OCI-LY7 (cell line): Measurements from ENCODE around the gene DENND1A. TPM values are rescaled to one million over a fixed set of nuclear protein-coding genes. Genes with fewer than 3 reads are reported as not detected.
"Not testable (repeated sequence)": the region's sequence is repeated elsewhere in the genome, so short reads cannot be mapped to it uniquely, and the experiment has no call there.

Source experiments
- BruUV-seq: library from RNA; stranded (reverse); fragments of 400-500 nt; replicated peaks from 2 replicates; lab custom pipeline; 2021; lab: Mats Ljungman, UMichigan
- CTCF ChIA-PET: fragments of 300-600 bp; sonication (Branson Sonifier 250); formaldehyde crosslinking; loops from one replicate; lab custom pipeline; 2022; ENCODE audit warnings: antibody characterized with exemption; ENCODE audit not compliant: unreplicated experiment; lab: Charles Lee
- POLR2A ChIA-PET: fragments of 300-600 bp; sonication (Branson Sonifier 250); formaldehyde crosslinking; loops from one replicate; lab custom pipeline; 2022; ENCODE audit warnings: antibody characterized with exemption; lab: Charles Lee
- DNase-seq: peaks from one replicate; pipeline ENCODE4 v3.0.0-alpha.2; 2015; ENCODE audit warnings: low spot score
- H2AFZ ChIP-seq: fragments of 200-600 bp; sonication (generic), shearing (Covaris generic); 2 replicates; pipeline ENCODE4 v1.6.1; 2014; ENCODE audit warnings: mild to moderate bottlenecking, antibody characterized with exemption, low read length, moderate library complexity
- H3K27ac ChIP-seq: fragments of 200-600 bp; sonication (generic); 2 replicates; pipeline ENCODE4 v1.5.1; 2014; ENCODE audit warnings: mixed run types, low read depth, mild to moderate bottlenecking, moderate library complexity, low read length, inconsistent platforms; ENCODE audit not compliant: poor library complexity, severe bottlenecking
- H3K36me3 ChIP-seq: fragments of 200-600 bp; sonication (generic); 2 replicates; pipeline ENCODE4 v1.6.1; 2014; ENCODE audit warnings: mild to moderate bottlenecking, antibody characterized with exemption, low read length, moderate library complexity, mixed read lengths; ENCODE audit not compliant: insufficient read depth
- H3K4me1 ChIP-seq: fragments of 200-600 bp; sonication (generic); 2 replicates; pipeline ENCODE4 v1.5.1; 2014; ENCODE audit warnings: mild to moderate bottlenecking, low read length; ENCODE audit not compliant: insufficient read depth, poor library complexity, severe bottlenecking
- H3K4me2 ChIP-seq: fragments of 200-600 bp; sonication (generic); 2 replicates; pipeline ENCODE4 v1.6.1; 2014; ENCODE audit warnings: mild to moderate bottlenecking, low read length
- H3K4me3 ChIP-seq: fragments of 200-600 bp; sonication (generic); 2 replicates; pipeline ENCODE4 v1.5.1; 2014; ENCODE audit warnings: mild to moderate bottlenecking, low read depth, low read length; ENCODE audit not compliant: poor library complexity, severe bottlenecking
- H3K79me2 ChIP-seq: fragments of 200-600 bp; sonication (generic); 2 replicates; pipeline ENCODE4 v1.6.1; 2016; ENCODE audit warnings: low read depth, mild to moderate bottlenecking, low read length, moderate library complexity, mixed read lengths; ENCODE audit not compliant: insufficient read depth
- H3K9me2 ChIP-seq: fragments of 200-600 bp; sonication (generic); 2 replicates; pipeline ENCODE4 v1.6.1; 2016; ENCODE audit warnings: mild to moderate bottlenecking, low read length, mixed read lengths; ENCODE audit not compliant: insufficient read depth
- H3K9me3 ChIP-seq: fragments of 200-600 bp; sonication (generic); 2 replicates; pipeline ENCODE4 v1.6.1; 2014; ENCODE audit warnings: mild to moderate bottlenecking, mixed run types, low read length, mixed read lengths
- H4K20me1 ChIP-seq: fragments of 200-600 bp; sonication (generic); 2 replicates; pipeline ENCODE4 v1.6.1; 2014; ENCODE audit warnings: mild to moderate bottlenecking, antibody characterized with exemption, low read length, moderate library complexity, mixed read lengths; ENCODE audit not compliant: insufficient read depth
- EZH2phosphoT487 ChIP-seq: fragments of 200-600 bp; sonication (generic); IDR thresholded peaks from 2 replicates; pipeline ENCODE4 v1.6.1; 2018; ENCODE audit warnings: low read depth, borderline replicate concordance, mild to moderate bottlenecking, mixed run types, antibody characterized with exemption, low read length, moderate library complexity, mixed read lengths
- intact Hi-C: fragments of 100-400 bp; cut with micrococcal nuclease; formaldehyde crosslinking; loops from one replicate; pipeline ENCODE4 v1.10.0; 2022; ENCODE audit not compliant: unreplicated experiment
- total RNA-seq, 2 experiments: library from RNA; depleted of rRNA in 1 of 2; stranded (reverse); fragments of >200 nt in 1 of 2; shearing (Covaris generic) in 1 of 2; gene quantifications; 2 replicates each; pipeline ENCODE4 v1.2.3, GENCODE V29; 2014 to 2022
- TF ChIP-seq, protein P1 (sequence below): fragments of 200-600 bp; sonication (generic); conservative IDR thresholded peaks from 2 replicates; pipeline ENCODE4 v1.5.1; 2014; ENCODE audit warnings: mild to moderate bottlenecking, antibody characterized with exemption, low read length, moderate library complexity, mixed read lengths

The DENND1A gene
- total RNA-seq, 2 experiments from 2014 or later, result 17.9 to 36.3 TPM

GRCh38 chr9:123893115-123893514 lies 36.8 kb downstream of the DENND1A start:
- no peak for DNase-seq
- ChIA-PET CTCF (no interaction called here), POLR2A (interaction anchor here (0.6 kb wide), 1 partner anchor 60 kb away, joined by 5 read pairs; no protein-coding TSS in a partner anchor)
- no peak for TF ChIP-seq EZH2phosphoT487
- TF ChIP-seq, protein P1, sequence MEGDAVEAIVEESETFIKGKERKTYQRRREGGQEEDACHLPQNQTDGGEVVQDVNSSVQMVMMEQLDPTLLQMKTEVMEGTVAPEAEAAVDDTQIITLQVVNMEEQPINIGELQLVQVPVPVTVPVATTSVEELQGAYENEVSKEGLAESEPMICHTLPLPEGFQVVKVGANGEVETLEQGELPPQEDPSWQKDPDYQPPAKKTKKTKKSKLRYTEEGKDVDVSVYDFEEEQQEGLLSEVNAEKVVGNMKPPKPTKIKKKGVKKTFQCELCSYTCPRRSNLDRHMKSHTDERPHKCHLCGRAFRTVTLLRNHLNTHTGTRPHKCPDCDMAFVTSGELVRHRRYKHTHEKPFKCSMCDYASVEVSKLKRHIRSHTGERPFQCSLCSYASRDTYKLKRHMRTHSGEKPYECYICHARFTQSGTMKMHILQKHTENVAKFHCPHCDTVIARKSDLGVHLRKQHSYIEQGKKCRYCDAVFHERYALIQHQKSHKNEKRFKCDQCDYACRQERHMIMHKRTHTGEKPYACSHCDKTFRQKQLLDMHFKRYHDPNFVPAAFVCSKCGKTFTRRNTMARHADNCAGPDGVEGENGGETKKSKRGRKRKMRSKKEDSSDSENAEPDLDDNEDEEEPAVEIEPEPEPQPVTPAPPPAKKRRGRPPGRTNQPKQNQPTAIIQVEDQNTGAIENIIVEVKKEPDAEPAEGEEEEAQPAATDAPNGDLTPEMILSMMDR, result no peak
- Histone ChIP-seq H3K4me2 (no peak overlapping the region), H3K9me3 (no peaks in the 10 kb centered on the region), H2AFZ (no peak overlapping the region), H3K36me3 (no peaks in the 10 kb centered on the region), H3K9me2 (no peaks in the 10 kb centered on the region), H3K4me3 (no peak overlapping the region), H3K27ac (no peak overlapping the region), H4K20me1 (peaks cover 4% of the 10 kb centered on the region; the same call in 1 of the 2 replicates), H3K79me2 (no peaks in the 10 kb centered on the region), H3K4me1 (no peaks in the 10 kb centered on the region)
- BruUV-seq, result no TSS peak
- intact Hi-C loops, result no loop called here

DNA sequence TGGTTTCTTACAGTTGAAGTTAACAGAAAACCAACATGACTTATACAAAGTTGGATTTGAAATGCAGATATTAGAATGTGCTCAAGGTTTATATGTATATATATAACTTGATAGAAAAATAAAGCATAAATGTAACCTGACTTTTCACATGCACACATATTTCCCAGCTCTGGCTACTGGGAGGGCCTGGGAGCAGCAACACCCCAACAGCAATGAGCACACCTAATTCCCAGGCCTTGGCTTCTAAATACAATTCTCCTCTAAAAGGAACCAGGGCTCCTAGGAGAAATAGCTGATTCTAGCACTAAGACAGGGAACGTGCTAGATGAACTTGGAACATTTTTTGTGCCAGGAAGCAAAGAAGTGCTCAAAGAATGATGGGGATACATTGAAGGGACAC lies 42.1 kb downstream of the DENND1A start:
- no peak for DNase-seq
- Histone ChIP-seq H2AFZ (no peak overlapping the region), H3K79me2 (no peaks in the 10 kb centered on the region), H3K4me1 (no peaks in the 10 kb centered on the region), H3K4me3 (no peak overlapping the region), H3K27ac (no peak overlapping the region), H3K36me3 (no peaks in the 10 kb centered on the region), H3K9me3 (no peaks in the 10 kb centered on the region), H3K4me2 (no peak overlapping the region), H4K20me1 (peaks cover 4% of the 10 kb centered on the region; the same call in 1 of the 2 replicates), H3K9me2 (no peaks in the 10 kb centered on the region)
- no TSS peak for BruUV-seq
- POLR2A ChIA-PET, result no interaction called here
- TF ChIP-seq, protein P1, result no peak
- TF ChIP-seq EZH2phosphoT487, result no peak
- intact Hi-C loops, result no loop called here
- CTCF ChIA-PET, result no interaction called here

DNA sequence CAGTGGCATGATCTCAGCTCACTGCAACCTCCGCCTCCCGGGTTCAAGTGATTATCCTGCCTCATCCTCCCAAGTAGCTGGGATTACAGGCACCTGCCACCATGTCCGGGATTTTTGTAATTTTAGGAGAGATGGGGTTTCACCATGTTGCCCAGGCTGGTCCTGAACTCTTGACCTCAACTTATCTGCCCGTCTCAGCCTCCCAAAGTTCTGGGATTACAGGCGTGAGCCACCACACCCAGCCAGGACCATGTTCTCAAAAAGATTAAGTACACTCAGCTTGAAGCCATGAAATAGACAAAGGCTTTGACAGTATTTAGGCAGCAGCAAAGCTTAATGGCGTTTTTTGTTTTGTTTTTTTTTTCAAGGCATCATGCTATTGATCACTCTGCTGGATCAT lies 44.1 kb downstream of the DENND1A start:
- CTCF ChIA-PET, H3K9me2 ChIP-seq, H3K4me2 ChIP-seq, H3K4me1 ChIP-seq, intact Hi-C loops, H4K20me1 ChIP-seq, H3K27ac ChIP-seq, H2AFZ ChIP-seq, BruUV-seq, H3K4me3 ChIP-seq, H3K79me2 ChIP-seq, H3K36me3 ChIP-seq, H3K9me3 ChIP-seq, DNase-seq: not testable (repeated sequence)
- POLR2A ChIA-PET, result interaction anchor here (0.6 to 0.7 kb wide), 3 partner anchors 85 to 212 kb away, joined by 3 to 4 read pairs (median 3); no protein-coding TSS in a partner anchor
